Vagina (tissue), 2 donors: Measurements from ENCODE around the gene IRGQ. TPM values are rescaled to one million over a fixed set of nuclear protein-coding genes. Genes with fewer than 3 reads are reported as not detected.

ENCODE experiments used
- DNase-seq, 2 donors: peaks; one replicate each; pipeline ENCODE4 v3.0.0-alpha.2; 2017; ENCODE audit errors: extremely low spot score in 2 of 2
- H3K27ac ChIP-seq: fragments of 200-600 bp; sonication (generic); one replicate; pipeline ENCODE4 v1.5.1; 2019
- H3K27me3 ChIP-seq: fragments of 200-600 bp; sonication (generic); one replicate; pipeline ENCODE4 v1.5.1; 2019
- H3K36me3 ChIP-seq, 2 donors: fragments of 200-600 bp; sonication (generic); one replicate each; pipeline ENCODE4 v1.5.1; 2017 to 2019
- H3K4me1 ChIP-seq: fragments of 200-600 bp; sonication (generic); one replicate; pipeline ENCODE4 v1.5.1; 2019
- H3K4me3 ChIP-seq, 2 donors: fragments of 200-600 bp; sonication (generic); 1 replicate in 1 of 2; 2 replicates in 1 of 2; pipeline ENCODE4 v1.5.1; 2016 to 2019
- H3K9me3 ChIP-seq: fragments of 200-600 bp; sonication (generic); one replicate; pipeline ENCODE4 v1.5.1; 2019
- POLR2A ChIP-seq, 2 donors: fragments of 450-650 bp; IDR thresholded peaks; one replicate each; pipeline ENCODE4 v1.6.1; 2017; ENCODE audit warnings: antibody characterized with exemption in 2 of 2, mild to moderate bottlenecking in 2 of 2, moderate library complexity in 2 of 2
- POLR2AphosphoS5 ChIP-seq, 2 donors: sonication (generic); formaldehyde crosslinking; IDR thresholded peaks; one replicate each; pipeline ENCODE4 v1.9.0; 2017; ENCODE audit warnings: antibody characterized with exemption in 2 of 2, mild to moderate bottlenecking in 2 of 2, low read depth in 1 of 2; ENCODE audit not compliant: insufficient read depth in 1 of 2
- intact Hi-C: fragments of 100-400 bp; cut with DNase I; formaldehyde crosslinking; loops from one replicate; pipeline ENCODE4 v1.15.1; 2023
- total RNA-seq: library from RNA; depleted of rRNA; stranded (reverse); fragments of >200 nt; gene quantifications from one replicate; pipeline ENCODE4 v1.2.3, GENCODE V29; 2016
- TF ChIP-seq, protein P1 (sequence below), 3 experiments: fragments of 450-650 bp in 2 of 3; fragments of 200-600 bp in 1 of 3; sonication (generic) in 1 of 3; IDR thresholded peaks; one replicate each; pipeline ENCODE4 v1.5.1; 2017 to 2019; ENCODE audit warnings: antibody characterized with exemption in 3 of 3, mild to moderate bottlenecking in 2 of 3, moderate library complexity in 2 of 3

The IRGQ gene
- total RNA-seq, 1 donor from 2014 or later, result 11.0 TPM

- H3K36me3 ChIP-seq, result no peaks in the 10 kb centered on the region
- H3K27ac ChIP-seq, result peak overlapping the region; percentile 70
- intact Hi-C loops, result no loop called here
- no peak for DNase-seq
- peaks cover 11% of the 10 kb centered on the region for H3K4me1 ChIP-seq
- TF ChIP-seq POLR2AphosphoS5 (IDR thresholded peaks at IDR 0.05; ENCODE audit: insufficient read depth in 1 of 2, low read depth in 1 of 2) (no peak), POLR2A (IDR thresholded peaks at IDR 0.05) (no peak)
- TF ChIP-seq, protein P1, sequence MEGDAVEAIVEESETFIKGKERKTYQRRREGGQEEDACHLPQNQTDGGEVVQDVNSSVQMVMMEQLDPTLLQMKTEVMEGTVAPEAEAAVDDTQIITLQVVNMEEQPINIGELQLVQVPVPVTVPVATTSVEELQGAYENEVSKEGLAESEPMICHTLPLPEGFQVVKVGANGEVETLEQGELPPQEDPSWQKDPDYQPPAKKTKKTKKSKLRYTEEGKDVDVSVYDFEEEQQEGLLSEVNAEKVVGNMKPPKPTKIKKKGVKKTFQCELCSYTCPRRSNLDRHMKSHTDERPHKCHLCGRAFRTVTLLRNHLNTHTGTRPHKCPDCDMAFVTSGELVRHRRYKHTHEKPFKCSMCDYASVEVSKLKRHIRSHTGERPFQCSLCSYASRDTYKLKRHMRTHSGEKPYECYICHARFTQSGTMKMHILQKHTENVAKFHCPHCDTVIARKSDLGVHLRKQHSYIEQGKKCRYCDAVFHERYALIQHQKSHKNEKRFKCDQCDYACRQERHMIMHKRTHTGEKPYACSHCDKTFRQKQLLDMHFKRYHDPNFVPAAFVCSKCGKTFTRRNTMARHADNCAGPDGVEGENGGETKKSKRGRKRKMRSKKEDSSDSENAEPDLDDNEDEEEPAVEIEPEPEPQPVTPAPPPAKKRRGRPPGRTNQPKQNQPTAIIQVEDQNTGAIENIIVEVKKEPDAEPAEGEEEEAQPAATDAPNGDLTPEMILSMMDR (IDR thresholded peaks at IDR 0.05), result no peak
- H3K27me3 ChIP-seq, result no peaks in the 10 kb centered on the region
- no peaks in the 10 kb centered on the region for H3K9me3 ChIP-seq
- H3K4me3 ChIP-seq, result peak overlapping the region; percentile 39 to 49
Measured at GRCh38 chr19:43581467-43581866, 14.5 kb downstream of the IRGQ start.

GRCh38 chr19:43578787-43579186 is 17.1 kb downstream of the IRGQ start:
- intact Hi-C loops, result loop anchor here (5.0 kb wide), 1 partner anchor 41 kb away; no protein-coding TSS in a partner anchor
- no peak for DNase-seq
- Histone ChIP-seq H3K4me3 (no peak overlapping the region), H3K9me3 (no peaks in the 10 kb centered on the region), H3K4me1 (peaks cover 29% of the 10 kb centered on the region), H3K27ac (no peak overlapping the region), H3K36me3 (no peaks in the 10 kb centered on the region), H3K27me3 (no peaks in the 10 kb centered on the region)
- TF ChIP-seq POLR2A (IDR thresholded peaks at IDR 0.05) (no peak), POLR2AphosphoS5 (IDR thresholded peaks at IDR 0.05; ENCODE audit: insufficient read depth in 1 of 2, low read depth in 1 of 2) (no peak)
- TF ChIP-seq, protein P1 (IDR thresholded peaks at IDR 0.05), result no peak

GRCh38 chr19:43575955-43576878 is 19.7 kb downstream of the IRGQ start:
- Histone ChIP-seq H3K27me3 (no peaks in the 10 kb centered on the region), H3K4me1 (peaks cover 22% of the 10 kb centered on the region), H3K27ac (peak overlapping the region; percentile 80), H3K4me3 (peak overlapping the region; percentile 39 to 71), H3K9me3 (no peaks in the 10 kb centered on the region), H3K36me3 (no peaks in the 10 kb centered on the region)
- intact Hi-C loops, result loop anchor here (5.0 kb wide), 1 partner anchor 39 kb away; no protein-coding TSS in a partner anchor
- no peak for TF ChIP-seq POLR2AphosphoS5 (IDR thresholded peaks at IDR 0.05; ENCODE audit: insufficient read depth in 1 of 2, low read depth in 1 of 2)
- no peak for TF ChIP-seq POLR2A (IDR thresholded peaks at IDR 0.05)
- TF ChIP-seq, protein P1 (IDR thresholded peaks at IDR 0.05), result no peak
- DNase-seq, result no peak

GRCh38 chr19:43575156-43575950 is 20.6 kb downstream of the IRGQ start, which contains the start of the genes PINLYP and XRCC1:
TSS of gene PINLYP (plus strand) at chr19:43575801. CDS start at chr19:43577192, 1,391 bp downstream.
TSS of gene XRCC1 (minus strand) at chr19:43575527. CDS start at chr19:43575458, 69 bp downstream.
- peaks cover 17% of the 10 kb centered on the region for H3K4me1 ChIP-seq
- H3K27me3 ChIP-seq, result no peaks in the 10 kb centered on the region
- H3K9me3 ChIP-seq, result no peaks in the 10 kb centered on the region
- peak within 1 kb of the TSS; percentile 80 for H3K27ac ChIP-seq
- intact Hi-C loops, result loop anchor here (5.0 kb wide), 1 partner anchor 38 kb away; no protein-coding TSS in a partner anchor
- H3K36me3 ChIP-seq, result no peaks in the 10 kb centered on the region
- H3K4me3 ChIP-seq, result peak within 1 kb of the TSS; percentile 71 to 93
- peak in 1 of 2 donors; percentile 13 for TF ChIP-seq POLR2A (IDR thresholded peaks at IDR 0.05)
- TF ChIP-seq, protein P1 (IDR thresholded peaks at IDR 0.05), result no peak
- peak; percentile 82 to 91 for TF ChIP-seq POLR2AphosphoS5 (IDR thresholded peaks at IDR 0.05; ENCODE audit: insufficient read depth in 1 of 2, low read depth in 1 of 2)
- DNase-seq, result peak in 1 of 2 donors; percentile 98
